OCI-LY7 (cell line): Measurements from ENCODE around the gene STIP1.

Source experiments
- EZH2phosphoT487 ChIP-seq: fragments of 200-600 bp; sonication (generic); IDR thresholded peaks from 2 replicates; pipeline ENCODE4 v1.6.1; 2018; ENCODE audit warnings: low read depth, borderline replicate concordance, mild to moderate bottlenecking, mixed run types, antibody characterized with exemption, low read length, moderate library complexity, mixed read lengths
- TF ChIP-seq, protein P1 (sequence below): fragments of 200-600 bp; sonication (generic); conservative IDR thresholded peaks from 2 replicates; pipeline ENCODE4 v1.5.1; 2014; ENCODE audit warnings: mild to moderate bottlenecking, antibody characterized with exemption, low read length, moderate library complexity, mixed read lengths

DNA sequence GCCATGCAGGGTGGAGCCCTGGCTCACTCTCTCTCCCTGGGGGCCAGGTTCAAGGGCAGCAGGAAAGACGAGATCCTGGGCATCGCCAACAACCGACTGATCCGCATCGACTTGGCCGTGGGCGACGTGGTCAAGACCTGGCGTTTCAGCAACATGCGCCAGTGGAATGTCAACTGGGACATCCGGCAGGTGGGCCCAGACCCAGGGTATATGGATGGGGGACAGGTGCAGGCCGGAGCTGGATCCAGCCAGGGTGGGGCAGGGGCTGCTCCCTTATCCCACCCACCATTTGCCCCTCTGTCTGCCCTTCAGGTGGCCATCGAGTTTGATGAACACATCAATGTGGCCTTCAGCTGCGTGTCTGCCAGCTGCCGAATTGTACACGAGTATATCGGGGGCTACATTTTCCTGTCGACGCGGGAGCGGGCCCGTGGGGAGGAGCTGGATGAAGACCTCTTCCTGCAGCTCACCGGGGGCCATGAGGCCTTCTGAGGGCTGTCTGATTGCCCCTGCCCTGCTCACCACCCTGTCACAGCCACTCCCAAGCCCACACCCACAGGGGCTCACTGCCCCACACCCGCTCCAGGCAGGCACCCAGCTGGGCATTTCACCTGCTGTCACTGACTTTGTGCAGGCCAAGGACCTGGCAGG, 37.2 kb downstream of the STIP1 start:
- TF ChIP-seq, protein P1, sequence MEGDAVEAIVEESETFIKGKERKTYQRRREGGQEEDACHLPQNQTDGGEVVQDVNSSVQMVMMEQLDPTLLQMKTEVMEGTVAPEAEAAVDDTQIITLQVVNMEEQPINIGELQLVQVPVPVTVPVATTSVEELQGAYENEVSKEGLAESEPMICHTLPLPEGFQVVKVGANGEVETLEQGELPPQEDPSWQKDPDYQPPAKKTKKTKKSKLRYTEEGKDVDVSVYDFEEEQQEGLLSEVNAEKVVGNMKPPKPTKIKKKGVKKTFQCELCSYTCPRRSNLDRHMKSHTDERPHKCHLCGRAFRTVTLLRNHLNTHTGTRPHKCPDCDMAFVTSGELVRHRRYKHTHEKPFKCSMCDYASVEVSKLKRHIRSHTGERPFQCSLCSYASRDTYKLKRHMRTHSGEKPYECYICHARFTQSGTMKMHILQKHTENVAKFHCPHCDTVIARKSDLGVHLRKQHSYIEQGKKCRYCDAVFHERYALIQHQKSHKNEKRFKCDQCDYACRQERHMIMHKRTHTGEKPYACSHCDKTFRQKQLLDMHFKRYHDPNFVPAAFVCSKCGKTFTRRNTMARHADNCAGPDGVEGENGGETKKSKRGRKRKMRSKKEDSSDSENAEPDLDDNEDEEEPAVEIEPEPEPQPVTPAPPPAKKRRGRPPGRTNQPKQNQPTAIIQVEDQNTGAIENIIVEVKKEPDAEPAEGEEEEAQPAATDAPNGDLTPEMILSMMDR = no peak
- TF ChIP-seq EZH2phosphoT487 = no peak
